GM20000 (cell line): ENCODE data around the gene GRAMD1A.

ENCODE experiments used
- DNase-seq: peaks from one replicate; pipeline ENCODE4 v3.0.0; 2012; ENCODE audit warnings: low spot score
- CTCF ChIP-seq: IDR thresholded peaks from 2 replicates; pipeline ENCODE4 v1.5.1; 2012; ENCODE audit warnings: mild to moderate bottlenecking, control low read depth; ENCODE audit errors: extremely low read depth, missing control alignments

GRAMD1A gene

DNA sequence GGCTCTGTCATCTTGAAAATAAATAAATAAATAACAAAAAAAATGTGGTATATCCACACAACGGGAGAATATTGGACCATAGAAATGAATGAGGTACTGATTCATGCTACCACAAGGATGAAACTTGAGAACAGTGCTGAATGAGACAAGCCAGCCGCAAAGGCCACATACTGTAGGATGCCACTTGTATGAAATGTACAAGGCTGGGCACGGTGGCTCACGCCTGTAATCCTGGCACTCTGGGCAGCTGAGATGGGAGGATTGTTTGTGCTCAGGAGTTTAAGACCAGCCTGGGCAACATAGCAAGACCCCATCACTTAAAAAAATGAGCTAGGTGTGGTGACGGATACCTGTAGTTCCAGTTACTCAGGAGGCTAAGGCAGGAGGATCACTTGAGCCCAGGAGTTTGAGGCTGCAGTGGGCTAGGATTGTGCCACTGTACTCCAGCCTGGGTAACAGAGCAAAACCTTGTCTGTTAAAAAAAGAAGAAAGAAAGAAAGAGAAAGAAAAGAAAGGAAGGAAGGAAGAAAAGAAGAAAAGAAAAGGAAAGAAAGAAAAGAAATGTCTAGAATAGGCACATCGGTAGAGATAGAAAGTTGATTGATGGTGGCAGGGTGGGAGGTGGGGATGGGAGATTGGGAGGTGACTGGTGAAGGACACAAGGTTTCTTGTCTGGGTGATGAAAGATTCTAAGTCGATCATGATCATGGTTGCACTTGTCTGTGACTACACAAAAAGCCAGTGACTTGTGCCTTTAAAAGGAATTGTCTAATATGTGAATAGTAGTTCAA lies 61.7 kb downstream of the GRAMD1A start:
- no peak for DNase-seq
- TF ChIP-seq CTCF = no peak

- no peak for DNase-seq
- no peak for TF ChIP-seq CTCF
Measured at GRCh38 chr19:35062942-35063341, 62.8 kb downstream of the GRAMD1A start.

GRCh38 chr19:35063940-35064818 lies 64.1 kb downstream of the GRAMD1A start:
- no peak for TF ChIP-seq CTCF
- no peak for DNase-seq

GRCh38 chr19:35065574-35065973 lies 65.5 kb downstream of the GRAMD1A start:
- no peak for TF ChIP-seq CTCF
- no peak for DNase-seq

DNA sequence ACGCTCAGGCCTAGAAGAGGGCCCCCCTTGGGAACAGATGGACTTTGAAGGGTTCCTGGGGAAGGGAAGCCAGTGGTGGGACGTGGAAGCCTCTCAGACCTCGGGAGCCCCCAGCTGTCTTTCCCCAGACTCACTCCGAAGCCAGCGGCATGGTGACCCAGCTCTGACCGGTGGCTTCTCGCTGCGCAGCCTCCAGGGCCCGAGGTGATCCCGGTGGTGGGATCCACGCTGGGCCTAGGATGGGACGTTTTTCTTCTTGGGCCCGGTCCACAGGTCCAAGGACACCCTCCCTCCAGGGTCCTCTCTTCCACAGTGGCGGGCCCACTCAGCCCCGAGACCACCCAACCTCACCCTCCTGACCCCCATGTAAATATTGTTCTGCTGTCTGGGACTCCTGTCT lies 66.0 kb downstream of the GRAMD1A start:
- no peak for TF ChIP-seq CTCF
- DNase-seq = no peak

DNA sequence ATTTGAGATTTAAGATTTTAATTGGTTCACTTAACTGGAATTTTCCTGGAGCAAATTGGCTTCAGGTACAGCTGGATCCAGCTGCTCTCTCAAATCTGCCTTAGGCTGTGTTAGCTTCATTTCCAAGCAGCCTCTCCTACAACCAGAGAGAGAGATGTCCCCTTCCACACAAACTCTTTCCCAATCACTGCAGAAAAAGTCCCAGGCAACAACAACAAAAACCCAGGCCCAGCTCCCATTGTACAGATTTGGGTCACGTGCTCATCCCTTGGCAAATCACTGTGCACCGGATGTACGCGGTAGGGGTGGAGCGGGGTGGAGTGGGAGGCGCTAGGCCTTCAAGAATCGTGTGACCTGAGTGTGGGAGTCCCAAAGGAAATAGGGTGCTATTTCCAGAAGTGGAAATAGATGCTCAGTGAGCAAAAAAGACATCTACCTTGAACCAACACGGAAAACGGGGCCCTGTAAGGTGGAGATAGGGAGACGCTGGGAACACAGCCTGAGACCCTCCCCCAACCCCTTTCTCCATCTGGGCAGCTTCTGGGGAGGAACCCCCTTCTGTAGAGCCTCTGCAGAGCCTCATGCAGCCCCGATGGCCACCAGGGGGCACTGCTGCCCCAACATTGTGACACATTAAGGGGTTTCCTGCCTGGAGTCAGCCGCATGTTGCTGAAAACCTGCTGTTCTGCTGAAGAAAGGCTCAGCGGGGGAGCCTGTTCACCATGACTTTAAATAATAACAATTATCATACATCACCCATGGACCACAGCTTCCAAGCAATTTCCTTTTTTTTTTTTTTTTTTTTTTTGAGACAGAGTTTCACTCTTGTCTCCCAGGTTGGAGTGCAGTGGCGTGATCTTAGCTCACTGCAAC lies 66.8 kb downstream of the GRAMD1A start:
- peak; percentile 93 for DNase-seq
- peak; percentile 91 for TF ChIP-seq CTCF
